GM06990 (cell line): ENCODE data around the gene NAV2.

Experiments
- DNase-seq: peaks from one replicate; pipeline ENCODE4 v3.0.0-alpha.2; 2011; ENCODE audit not compliant: insufficient read length; ENCODE audit errors: extremely low read depth
- H3K27me3 ChIP-seq: replicated peaks from 2 replicates; pipeline ENCODE4 v1.6.0; 2011; ENCODE audit warnings: low read length; ENCODE audit not compliant: control insufficient read depth, insufficient read depth
- H3K36me3 ChIP-seq: 2 replicates; pipeline ENCODE4 v1.5.1; 2011; ENCODE audit warnings: low read length; ENCODE audit not compliant: control insufficient read depth, insufficient read depth
- H3K4me3 ChIP-seq: replicated peaks from 2 replicates; pipeline ENCODE4 v1.5.1; 2011; ENCODE audit warnings: low read depth, mild to moderate bottlenecking, control low read depth, low read length
- CTCF ChIP-seq: IDR thresholded peaks from 2 replicates; pipeline ENCODE4 v1.5.1; 2011; ENCODE audit warnings: low read length, control low read depth, mild to moderate bottlenecking, inconsistent platforms; ENCODE audit not compliant: insufficient read depth, poor library complexity, severe bottlenecking

The NAV2 gene

GRCh38 chr11:20049231-20049630, 336.6 kb downstream of the NAV2 start:
- no peaks in the 10 kb centered on the region for H3K36me3 ChIP-seq
- H3K4me3 ChIP-seq: no peak overlapping the region
- no peak for DNase-seq
- TF ChIP-seq CTCF: no peak
- H3K27me3 ChIP-seq: no peaks in the 10 kb centered on the region

- TF ChIP-seq CTCF: no peak
- Histone ChIP-seq H3K4me3 (no peak overlapping the region), H3K27me3 (no peaks in the 10 kb centered on the region), H3K36me3 (no peaks in the 10 kb centered on the region)
- DNase-seq: no peak
These were observed 337.4 kb downstream of the NAV2 start for GRCh38 chr11:20050048-20050447.

- TF ChIP-seq CTCF: no peak
- Histone ChIP-seq H3K36me3 (no peaks in the 10 kb centered on the region), H3K27me3 (no peaks in the 10 kb centered on the region), H3K4me3 (no peak overlapping the region)
- DNase-seq: no peak
These were observed 338.1 kb downstream of the NAV2 start for GRCh38 chr11:20050551-20051333.

- no peaks in the 10 kb centered on the region for H3K36me3 ChIP-seq
- no peak for TF ChIP-seq CTCF
- H3K27me3 ChIP-seq: no peaks in the 10 kb centered on the region
- DNase-seq: no peak
- H3K4me3 ChIP-seq: no peak overlapping the region
These were observed 339.1 kb downstream of the NAV2 start for GRCh38 chr11:20051469-20052399.

GRCh38 chr11:20053572-20053971, 340.9 kb downstream of the NAV2 start:
- H3K27me3 ChIP-seq: no peaks in the 10 kb centered on the region
- no peak for TF ChIP-seq CTCF
- H3K36me3 ChIP-seq: no peaks in the 10 kb centered on the region
- no peak overlapping the region for H3K4me3 ChIP-seq
- DNase-seq: no peak
